Occipital lobe (tissue), 2 donors: ENCODE data around the gene IL1RL1. TPM values are rescaled to one million over a fixed set of nuclear protein-coding genes. Genes with fewer than 3 reads are reported as not detected.

Experiments used
- DNase-seq: peaks from one replicate; lab custom pipeline; 2025; lab: John Stamatoyannopoulos, UW
- total RNA-seq: library from RNA; depleted of rRNA; stranded (reverse); fragments of >200 nt; gene quantifications from one replicate; pipeline ENCODE4 v1.2.3, GENCODE V29; 2014

IL1RL1 gene
- not detected for total RNA-seq

GRCh38 chr2:102310964-102311640 lies at the start of gene IL1RL1:
IL1RL1 (plus strand) TSS chr2:102311563; CDS start chr2:102338265, 26,702 bp downstream.
- no peak for DNase-seq

DNA sequence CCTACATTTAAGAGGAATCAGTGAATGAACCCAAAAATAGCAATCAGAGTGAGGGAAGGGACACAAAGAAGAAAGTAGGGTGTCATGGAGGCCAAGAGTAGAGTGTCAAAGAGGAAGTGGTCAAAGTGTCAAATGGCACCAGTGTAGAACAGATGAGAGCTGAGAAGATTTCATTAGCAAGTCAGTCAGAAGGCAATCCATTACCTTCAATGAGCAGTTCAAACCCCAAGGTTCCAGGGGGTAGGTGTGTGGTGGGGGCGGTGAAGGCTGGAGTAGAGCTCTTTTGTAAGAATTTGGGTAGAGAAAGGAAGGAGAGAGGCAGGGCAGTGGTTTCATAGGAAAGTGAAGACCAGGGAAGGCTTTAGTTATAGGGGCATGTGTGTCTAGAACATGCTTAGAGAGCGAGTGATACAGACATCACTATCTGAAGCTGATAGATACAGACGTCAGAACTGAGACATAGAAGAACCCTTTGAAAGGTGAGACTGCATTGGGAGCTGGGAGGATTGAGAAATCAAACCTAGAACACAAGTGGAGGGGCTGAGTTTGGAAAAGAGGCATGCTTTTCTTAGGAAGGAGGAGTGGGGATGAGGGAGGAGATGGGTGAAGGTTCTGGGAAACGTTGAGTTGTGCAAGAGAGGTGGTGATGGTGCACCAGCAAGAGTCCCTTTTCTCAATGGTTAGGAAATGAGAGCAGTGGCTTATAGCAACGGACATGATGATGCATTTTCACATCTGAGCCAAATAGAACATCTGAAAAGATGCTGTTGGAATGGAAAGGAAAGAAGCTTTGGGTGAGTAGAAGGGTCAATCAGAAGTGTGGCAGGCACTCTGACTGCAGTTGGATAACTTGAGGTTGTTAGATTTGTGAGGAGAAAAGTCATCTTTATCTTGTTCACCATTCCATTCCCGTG lies 48.9 kb upstream of the IL1RL1 start:
- DNase-seq: no peak

DNA sequence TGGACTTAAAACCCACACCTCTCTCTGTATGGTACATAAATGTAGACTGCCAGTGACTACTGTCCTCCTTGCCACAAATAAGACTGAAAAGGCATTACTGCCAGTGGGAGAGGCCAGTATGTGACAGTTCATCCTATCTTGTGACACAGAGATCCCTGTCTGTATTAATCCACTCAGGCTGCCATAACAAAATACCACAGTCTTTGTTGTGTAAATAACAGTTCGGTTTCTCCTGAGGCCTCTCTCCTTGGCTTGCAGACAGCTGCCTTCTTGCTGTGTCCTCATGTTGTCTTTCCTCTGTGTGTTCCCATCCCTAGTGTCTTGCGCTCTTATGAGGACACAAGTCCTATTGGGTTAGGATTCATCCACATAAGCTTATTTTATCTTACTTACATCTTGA lies 46.4 kb upstream of the IL1RL1 start:
- no peak for DNase-seq

- no peak for DNase-seq
Observed at GRCh38 chr2:102266204-102266603, 45.2 kb upstream of the IL1RL1 start.

- DNase-seq: no peak
Observed at GRCh38 chr2:102267774-102268173, 43.6 kb upstream of the IL1RL1 start.

DNA sequence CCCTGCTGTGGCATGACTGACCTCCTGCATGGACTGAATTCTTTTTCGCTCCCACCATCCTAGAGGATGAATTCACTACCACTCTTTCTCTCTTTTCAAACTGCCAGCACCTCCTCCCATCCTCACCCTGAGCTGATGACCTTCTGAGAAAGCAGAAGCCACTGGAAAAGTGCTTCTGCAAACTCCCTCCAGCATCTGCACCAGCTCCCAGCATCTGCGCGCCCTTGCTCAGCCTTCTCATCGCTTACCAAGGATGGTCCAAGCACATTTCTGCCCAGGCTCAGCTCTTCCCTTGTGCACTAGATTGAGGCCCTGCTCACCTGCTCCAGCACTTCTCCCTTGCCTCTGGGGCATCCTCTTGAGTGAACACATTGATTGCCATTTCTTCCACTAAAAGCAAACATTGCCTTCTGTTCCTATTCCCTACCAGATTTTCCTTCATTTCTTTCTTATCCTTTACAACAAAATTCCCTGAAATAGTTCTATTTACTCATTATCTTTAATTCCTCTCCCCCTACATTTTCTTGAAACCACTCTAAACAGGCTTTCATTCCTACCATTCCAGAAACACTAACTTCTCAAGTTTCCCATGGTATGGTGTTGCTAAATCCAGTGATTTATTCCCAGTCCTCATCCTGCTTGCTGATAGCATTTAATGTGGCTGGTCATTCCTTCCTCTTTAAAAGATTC lies 42.7 kb upstream of the IL1RL1 start:
- DNase-seq: no peak

- DNase-seq: no peak
Observed at GRCh38 chr2:102269200-102269524, 42.2 kb upstream of the IL1RL1 start.

DNA sequence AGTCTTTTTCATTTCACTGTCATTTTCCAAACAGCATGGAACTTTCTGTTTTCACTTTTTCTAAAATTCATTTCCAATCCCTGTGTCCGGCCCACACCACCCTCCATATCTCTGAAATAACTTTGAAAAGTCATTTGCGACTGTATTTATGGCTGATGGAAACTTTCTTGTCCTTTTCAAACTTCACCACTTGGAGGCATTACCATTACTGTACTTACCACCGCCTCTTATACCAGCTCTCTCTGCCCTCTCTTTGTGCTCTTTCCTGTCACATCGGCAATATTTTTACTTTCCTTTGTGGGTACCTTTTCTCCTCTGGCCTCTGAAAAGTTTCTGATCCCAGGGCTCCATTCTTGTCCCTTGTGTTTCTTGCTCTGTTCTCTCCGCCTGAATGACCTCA lies 39.5 kb upstream of the IL1RL1 start:
- DNase-seq: no peak

DNA sequence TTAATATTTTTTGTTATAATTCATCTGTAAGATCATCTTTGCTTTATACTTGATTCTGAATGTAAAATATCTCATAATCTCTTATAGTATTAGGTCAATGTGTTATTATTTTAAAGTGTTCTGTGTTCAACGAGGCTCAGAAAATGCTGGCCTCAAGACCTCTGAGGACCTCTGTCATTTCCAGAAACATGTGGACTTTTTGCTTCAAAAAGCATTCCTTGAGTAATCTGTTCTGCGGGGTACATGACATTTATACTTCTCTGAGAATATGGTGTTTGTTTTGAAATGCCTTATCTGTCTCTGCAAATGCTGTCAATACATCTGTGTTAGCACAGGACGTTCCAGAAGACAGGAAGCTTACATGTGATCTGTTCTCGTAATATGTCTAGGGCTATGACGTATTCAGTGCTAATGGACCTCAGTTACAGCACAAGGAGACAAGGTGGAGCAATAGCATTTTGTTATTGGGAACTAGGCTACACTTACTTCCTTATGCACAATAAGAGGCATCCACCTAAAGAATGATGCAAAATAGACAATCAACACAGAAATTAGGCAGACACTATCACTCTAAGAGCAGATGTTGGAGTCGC lies 37.6 kb upstream of the IL1RL1 start:
- no peak for DNase-seq

- no peak for DNase-seq
Observed at GRCh38 chr2:102276549-102277201, 34.7 kb upstream of the IL1RL1 start.

DNA sequence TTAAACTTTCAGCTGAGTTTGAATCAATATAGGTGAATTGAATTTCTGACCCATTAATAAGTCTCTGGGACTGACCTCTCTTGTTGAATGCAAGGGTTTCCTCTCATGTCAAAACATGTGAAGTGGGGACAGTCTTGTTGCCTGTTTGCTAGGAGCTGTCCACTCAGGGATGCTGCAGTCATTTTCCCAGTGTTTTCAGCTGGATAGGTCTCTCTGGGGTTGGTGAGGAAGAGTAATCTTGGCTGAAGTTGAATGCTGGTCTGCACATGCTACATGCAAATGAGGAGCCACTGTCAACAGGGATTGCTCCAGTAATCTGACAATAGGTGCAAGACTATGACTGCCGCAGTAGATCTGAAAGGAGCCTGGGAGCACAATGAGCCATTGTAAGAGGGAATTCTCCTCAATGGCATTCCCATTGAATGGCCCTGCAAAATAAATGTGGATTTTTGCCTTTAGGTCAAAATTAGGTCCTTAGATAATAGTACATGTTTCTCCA lies 34.1 kb upstream of the IL1RL1 start:
- no peak for DNase-seq

- no peak for DNase-seq
Observed at GRCh38 chr2:102278720-102279390, 32.5 kb upstream of the IL1RL1 start.

DNA sequence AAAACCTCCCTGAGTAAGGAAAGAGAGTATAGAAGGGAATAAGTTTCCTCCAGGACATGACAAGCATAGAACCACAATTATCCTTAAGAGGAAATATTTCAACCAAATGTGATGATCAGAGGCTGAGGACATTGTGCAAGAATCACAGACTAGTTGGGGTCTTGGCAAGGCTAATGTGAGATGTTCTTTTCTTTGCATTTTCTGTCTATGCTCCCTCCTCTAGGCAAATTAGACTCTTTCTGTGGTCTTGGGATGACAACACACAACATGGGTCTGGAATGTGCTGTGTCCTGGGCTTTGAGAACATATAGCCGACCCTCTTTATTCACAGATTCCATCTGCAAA lies 32.0 kb upstream of the IL1RL1 start:
- DNase-seq: no peak

- DNase-seq: no peak
Observed at GRCh38 chr2:102282678-102283091, 28.7 kb upstream of the IL1RL1 start.

GRCh38 chr2:102283996-102284395 lies 27.4 kb upstream of the IL1RL1 start:
- DNase-seq: no peak

GRCh38 chr2:102284611-102285010 lies 26.8 kb upstream of the IL1RL1 start:
- DNase-seq: no peak

DNA sequence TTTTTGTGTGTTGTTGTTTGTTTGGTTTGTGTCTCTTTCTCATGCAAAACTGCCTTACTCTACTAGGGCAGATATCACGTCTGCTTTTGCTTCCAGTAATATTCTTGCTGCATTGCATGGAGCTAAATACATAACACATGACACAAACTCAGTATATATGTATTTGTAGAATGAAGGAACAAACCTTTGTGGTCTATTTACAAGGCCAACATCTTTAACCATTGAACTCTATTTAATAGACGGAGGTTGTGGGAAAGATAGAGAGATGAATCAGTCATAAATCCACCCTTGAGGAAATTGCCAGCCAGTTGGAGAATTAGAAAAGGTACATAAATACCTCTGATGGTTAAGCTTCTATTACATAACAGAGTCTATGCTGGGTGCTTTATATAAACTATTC lies 26.0 kb upstream of the IL1RL1 start:
- no peak for DNase-seq

DNA sequence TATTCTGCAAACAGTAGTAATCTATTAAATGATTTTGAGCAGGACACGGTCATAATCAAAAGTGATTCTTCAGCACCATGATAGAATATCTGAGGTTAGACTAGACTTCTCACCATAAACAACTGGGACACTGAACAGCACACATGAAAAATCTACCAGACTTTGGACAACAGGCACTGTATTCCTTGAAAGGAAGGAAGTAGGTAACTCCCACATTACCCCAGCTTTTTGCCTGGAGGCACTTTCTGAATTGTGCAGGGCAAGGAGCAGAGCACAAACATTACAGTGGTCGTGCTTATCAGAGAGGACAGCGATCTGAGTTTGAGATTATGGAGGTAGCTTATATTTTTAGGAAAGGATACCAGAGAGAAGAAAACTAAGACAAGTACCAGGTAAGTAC lies 25.3 kb upstream of the IL1RL1 start:
- DNase-seq: no peak

GRCh38 chr2:102289129-102289528 lies 22.2 kb upstream of the IL1RL1 start:
- no peak for DNase-seq

- no peak for DNase-seq
Observed at GRCh38 chr2:102290594-102290993, 20.8 kb upstream of the IL1RL1 start.
